NCI-H2029 treated with DMSO at 0.1 percent for 48 hours (cell line): Measurements from ENCODE around the gene RIN3.

Source experiments
- DNase-seq: peaks from one replicate; lab custom pipeline; 2025; lab: John Stamatoyannopoulos, UW

RIN3 gene

DNA sequence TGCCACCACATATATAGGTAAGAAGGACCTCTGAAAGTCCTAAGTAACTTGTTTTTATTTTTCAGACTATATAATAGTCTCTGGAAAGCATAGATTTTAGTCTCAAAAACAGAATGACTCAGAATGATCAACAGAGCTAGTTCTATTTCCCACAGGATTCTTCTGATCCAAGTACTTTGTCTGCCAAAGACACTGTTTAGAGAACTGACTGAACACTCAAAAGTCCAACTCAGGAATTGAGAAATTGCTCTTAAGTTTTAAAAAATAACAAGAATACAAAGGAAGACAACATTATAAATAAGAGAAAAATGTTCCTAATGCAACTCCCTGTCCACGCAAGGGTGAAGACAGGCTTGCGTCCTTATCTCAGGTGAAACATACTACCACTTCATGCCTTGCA is 205.8 kb downstream of the RIN3 start:
- DNase-seq, result no peak

DNA sequence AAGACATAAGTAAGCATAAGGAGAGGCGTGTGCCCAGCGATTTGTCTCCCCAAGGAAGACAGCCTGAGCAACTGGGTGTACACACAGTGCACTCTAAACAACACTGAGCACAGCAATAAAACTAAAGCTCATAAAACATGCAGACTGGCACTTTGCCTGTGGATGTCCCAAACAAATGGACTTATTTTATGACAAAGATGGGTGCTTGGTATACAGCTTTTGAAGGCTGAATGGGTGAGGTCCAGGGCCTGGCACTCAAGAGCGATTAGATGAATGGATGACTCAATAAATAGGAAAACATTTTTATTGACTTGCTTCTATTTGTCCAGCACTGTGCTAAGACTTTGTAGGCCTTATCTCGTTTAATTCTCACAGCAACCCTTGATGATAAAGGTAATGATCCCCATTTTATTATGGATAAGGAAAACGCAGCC is 206.3 kb downstream of the RIN3 start:
- DNase-seq, result no peak

DNA sequence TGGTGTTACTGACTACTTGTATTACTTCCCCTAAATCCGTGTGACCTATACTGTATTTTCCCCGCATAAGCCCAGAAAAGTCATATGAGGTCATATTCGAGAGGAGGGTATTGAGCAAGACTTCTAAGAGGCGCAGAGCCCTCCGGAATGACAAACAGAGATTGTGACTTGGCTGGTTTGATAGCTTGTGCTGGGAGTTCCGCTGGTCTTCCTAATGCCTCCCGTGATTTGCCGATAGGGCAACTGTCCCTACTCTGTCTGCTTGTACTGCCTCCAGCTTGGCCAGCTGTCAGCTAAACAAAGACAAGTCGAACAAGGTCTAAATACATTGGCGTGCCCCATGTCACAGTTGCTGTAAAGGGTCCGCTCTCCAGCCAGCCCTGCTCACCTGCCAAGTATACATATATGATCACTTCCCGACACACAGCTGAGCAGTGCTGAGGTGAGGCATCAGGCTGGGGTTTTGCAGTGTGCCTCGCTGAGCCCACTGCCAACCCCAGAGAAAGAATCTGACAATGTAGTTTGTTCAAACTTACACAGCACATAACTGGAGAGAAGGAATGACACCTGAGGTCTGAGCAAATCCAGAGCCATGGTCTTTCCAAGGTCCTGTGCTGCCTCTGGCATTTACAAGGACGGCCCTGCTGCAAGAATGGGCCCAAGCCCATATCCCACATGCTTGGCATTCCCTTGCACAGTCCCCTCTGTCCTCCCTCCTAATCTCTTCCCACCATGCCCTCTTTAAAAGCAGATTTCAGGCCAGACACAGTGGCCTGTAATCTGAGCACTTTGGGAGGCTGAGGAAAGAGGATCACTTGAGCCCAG is 211.1 kb downstream of the RIN3 start:
- DNase-seq, result no peak

DNA sequence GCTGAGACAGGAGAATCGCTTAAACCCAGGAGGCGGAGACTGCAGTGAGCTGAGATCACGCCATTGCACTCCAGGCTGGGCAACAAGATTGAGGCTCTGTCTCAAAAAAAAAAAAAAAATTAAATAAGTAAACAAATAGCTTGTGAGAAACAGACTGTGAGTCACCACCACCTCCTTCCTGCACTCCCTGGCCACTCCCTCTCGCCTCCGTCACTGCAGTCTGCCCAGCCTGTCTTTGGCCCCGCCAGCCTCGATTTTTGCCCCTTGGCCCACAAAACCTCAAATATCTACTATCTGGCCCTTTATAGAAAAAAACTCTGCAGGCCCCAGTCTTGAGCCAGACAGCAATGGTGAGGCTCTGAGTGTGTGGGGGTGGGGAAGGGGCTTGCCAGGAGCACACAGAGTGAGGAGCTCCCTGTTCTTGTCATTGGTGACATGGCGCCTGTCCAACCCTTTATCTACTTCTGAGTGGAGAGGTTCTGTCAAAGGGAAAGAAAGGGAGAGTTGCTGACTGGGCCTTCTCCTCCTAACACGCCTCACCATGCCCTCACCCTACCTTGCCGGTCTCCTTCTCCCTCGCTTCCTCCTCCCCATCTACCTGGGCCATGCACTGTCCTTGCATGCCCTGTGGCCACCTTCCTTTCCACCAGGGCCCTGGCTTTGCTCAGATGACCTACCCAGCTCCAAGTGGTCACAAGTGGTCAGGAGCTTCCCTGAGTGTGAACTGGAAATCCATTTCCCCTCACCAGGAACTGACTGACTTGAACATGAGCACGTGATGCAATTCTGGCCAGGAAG is 212.8 kb downstream of the RIN3 start:
- DNase-seq, result no peak

DNA sequence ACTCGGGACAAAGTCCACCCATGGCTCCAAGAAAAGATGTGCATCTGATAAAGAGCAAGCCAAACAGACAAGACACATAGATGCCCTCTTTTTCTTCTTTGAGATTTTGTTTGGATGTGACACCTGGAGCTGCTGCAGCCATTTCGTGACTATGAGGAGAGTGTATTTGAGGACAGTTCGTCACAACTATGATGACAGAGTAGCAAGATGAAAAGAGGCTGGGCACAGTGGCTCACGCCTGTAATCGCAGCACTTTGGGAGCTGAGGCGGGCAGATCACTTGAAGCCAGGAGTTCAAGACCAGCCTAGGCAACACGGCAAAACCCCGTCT is 213.3 kb downstream of the RIN3 start:
- DNase-seq, result no peak

DNA sequence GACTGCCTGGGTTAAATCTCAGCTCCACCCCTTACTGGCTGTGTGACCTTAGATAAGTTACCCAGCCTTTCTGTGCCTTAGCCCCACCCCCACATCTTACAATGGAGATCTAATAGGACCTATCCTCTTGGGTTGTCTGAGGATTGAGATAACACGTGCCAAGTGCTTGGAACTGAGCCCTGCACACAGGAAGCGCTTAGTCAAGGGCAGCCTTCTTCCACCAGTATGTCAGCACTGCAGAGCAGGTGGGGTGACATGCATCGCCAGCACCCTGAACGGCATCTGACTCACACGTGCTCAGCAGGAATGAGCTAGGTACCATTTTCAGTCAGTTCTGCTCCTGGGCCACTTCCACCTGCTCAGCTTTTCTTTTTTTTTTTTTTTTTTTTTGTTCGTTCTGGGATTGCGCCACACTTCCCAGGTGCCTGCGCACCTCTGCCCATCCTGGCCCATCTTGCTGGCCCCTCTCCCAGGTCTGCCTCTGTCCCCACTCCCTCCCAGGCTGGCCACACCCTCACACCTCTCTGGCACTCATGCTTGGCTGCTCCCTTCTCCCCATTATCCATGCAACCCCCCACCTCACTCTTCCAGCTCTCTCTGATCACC is 215.3 kb downstream of the RIN3 start:
- peak; percentile 30 for DNase-seq

DNA sequence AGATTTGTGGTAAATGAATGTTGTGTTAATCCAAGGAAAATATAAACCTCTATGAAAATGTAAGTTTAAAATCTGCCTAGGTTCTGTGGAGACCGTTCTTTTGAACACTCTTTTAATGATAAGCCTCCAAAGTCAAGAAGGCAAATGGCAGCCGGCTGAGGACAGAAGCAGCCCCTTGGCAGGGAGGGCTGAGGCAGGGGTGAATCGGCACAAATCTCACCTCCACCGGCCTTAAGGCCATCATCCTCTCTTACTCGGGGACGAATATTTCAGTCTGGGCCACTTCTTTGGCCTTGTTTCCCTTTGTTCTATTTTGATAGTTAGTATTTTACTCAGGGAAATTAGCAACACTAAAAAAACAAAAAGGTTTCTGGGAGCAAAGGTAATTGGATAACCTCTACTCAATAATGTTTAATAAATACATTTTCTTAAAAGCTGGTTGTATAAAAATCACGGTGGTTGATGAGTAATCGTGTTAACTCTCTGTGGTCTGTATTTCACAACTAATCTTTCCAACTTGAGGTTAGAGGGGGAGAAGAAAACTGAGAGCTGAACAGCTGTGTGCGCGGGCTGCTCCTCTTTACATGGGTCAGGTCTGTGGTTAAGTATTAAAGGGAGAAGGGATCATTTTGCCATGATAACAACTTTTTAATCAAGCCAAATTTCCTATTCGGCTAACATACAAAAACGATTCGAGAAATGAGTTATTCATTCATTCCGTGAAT is 216.2 kb downstream of the RIN3 start:
- DNase-seq, result no peak

DNA sequence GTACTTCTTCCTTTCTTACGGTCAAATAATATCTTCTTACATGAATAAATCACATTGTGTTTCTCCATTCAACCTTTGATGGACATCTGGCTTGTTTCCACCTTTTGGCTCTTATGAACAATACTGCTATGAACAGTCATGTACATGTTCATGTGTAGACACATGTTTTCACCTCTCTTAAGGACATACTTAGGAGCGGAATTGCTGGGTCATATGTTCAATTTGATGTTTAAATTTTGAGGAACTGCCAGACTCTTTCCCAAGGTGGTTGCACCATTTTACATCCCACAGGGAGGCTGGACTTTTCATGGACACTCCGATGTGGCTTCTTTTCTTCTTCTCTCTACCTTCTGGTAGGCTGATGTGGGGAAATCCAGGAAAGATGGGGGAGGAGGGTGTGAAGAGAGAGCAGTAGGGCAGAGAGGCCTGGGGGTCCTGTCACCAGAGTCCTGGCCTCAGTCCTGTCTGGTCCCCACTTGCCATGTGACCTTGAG is 218.1 kb downstream of the RIN3 start:
- DNase-seq, result no peak

DNA sequence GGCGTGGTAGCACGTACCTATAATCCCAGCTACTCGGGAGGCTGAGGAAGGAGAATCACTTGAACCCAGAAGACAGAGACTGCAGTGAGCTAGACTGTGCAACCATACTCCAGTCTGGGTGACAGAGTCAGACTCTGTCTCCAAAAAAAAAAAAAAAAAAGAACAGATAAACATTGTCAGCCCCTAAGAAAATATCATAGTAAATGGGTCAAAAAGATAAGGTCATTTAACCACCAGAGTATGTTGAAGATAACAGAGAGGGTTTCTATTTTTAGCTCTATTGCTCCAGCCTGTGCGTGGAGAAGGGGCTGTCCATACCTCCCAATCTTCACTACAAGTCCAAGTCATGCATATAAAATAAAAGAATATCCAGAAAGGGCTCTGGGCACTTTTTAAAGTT is 219.4 kb downstream of the RIN3 start:
- no peak for DNase-seq

DNA sequence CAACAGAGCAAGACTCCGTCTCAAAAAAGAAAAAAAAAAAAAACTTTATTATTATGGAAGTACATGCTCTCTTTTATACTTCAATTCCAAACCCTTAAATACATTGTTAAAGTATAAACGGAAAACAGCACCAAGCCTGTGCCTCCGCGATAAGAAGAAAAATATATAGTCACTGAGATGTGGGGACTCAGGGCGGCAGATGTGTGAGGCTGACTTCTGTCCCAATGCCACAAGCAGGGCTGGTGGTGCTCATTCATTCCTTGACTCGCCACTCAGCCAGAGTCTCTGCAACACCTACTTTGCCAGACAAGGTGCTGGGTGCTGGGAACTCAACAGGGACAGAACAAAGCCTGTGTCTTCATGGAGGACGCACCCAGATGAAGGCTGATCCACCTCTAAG is 221.0 kb downstream of the RIN3 start:
- no peak for DNase-seq

DNA sequence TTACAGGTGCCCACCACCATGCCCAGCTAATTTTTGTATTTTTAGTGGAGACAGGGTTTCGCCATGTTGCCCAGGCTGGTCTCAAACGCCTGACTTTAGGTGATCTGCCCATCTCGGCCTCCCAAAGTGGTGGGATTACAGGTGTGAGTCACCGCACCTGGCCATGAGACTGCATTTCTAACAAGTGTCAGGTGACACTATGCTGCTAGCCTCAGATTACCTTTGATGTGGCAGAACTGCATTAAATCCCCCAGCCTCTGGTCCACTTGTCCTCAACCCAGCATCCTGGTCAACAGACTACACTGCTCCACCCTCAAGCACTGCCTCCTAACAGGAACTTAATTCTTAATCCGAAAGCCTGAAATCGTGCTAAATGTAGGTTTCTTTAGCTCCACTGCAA is 221.8 kb downstream of the RIN3 start:
- DNase-seq, result no peak

DNA sequence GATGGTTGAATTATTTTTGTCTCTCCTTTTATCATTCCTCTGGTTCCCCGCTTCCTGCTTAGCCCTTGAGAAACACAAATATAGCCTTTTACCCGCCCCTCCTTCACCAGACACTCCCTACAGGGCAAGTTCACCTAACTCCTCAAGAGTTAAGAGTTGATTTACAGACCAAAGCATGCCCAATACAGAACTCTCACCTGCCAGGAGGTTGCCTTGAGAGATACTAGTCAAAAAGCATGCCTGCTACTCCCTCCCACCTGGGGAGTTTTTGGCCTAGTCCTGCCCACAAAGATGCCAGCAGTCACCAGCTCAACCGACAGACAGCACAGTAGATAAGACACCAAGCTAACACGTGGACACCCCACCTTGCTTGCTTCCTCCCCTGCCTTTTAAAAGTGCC is 223.6 kb downstream of the RIN3 start:
- DNase-seq, result no peak

DNA sequence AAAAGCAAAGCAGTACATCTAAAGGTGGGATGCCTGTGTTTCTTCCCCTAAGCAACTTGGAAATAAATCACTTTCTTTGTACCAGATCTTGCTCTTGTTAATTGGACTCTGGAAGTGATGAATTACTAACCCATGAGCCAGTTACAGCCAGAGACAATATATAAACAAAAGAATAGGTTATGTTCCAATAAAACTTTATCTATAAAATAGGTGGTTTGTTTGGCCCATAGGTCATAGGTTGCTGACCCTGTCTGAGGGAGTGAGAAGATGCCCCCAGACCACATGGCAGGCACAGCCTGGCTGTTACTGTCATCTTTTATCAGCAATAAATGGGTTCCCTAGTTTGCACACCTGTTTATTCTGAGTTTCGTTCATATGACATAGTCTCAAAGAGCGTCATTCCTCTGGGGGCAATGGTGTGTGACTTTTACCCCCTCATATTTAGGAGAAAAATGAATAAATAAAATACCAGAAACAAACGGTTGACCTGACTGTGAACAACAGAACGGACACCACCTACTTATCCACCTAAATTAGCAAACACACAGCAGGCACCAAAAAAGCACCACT is 224.1 kb downstream of the RIN3 start:
- DNase-seq, result no peak
